Endodermal cell (in vitro differentiated cells): ENCODE data around the gene PALLD. TPM values are rescaled to one million over a fixed set of nuclear protein-coding genes. Genes with fewer than 3 reads are reported as not detected.

Experiments
- DNase-seq: peaks from one replicate; pipeline ENCODE4 v3.0.0-alpha.2; 2017
- H3K27ac ChIP-seq: 2 replicates; pipeline ENCODE4 v1.5.1; 2013; ENCODE audit warnings: mild to moderate bottlenecking, low read depth, low read length, moderate library complexity
- H3K27me3 ChIP-seq: 2 replicates; pipeline ENCODE4 v1.6.1; 2013; ENCODE audit warnings: mild to moderate bottlenecking, low read length, moderate library complexity; ENCODE audit not compliant: insufficient read depth, control insufficient read depth, poor library complexity, severe bottlenecking
- H3K36me3 ChIP-seq: 2 replicates; pipeline ENCODE4 v1.7.0; 2013; ENCODE audit warnings: mild to moderate bottlenecking, low read length, moderate library complexity; ENCODE audit not compliant: control insufficient read depth, insufficient read depth
- H3K4me1 ChIP-seq: one replicate; pipeline ENCODE4 v1.7.0; 2013; ENCODE audit warnings: low read length; ENCODE audit not compliant: control insufficient read depth, insufficient read depth
- H3K4me3 ChIP-seq: 2 replicates; pipeline ENCODE4 v1.5.1; 2013; ENCODE audit warnings: mild to moderate bottlenecking, low read length, moderate library complexity
- H3K9ac ChIP-seq: 2 replicates; pipeline ENCODE4 v1.6.1; 2013; ENCODE audit warnings: mild to moderate bottlenecking, low read length, moderate library complexity; ENCODE audit not compliant: poor library complexity, severe bottlenecking; ENCODE audit errors: extremely low read depth
- H3K9me3 ChIP-seq: 2 replicates; pipeline ENCODE4 v1.6.1; 2013; ENCODE audit warnings: mild to moderate bottlenecking, low read length, moderate library complexity; ENCODE audit not compliant: control insufficient read depth
- H3K27ac Mint-ChIP-seq: 2 replicates; pipeline ENCODE4 v1.8.0; 2020; ENCODE audit warnings: mixed read lengths
- H3K27me3 Mint-ChIP-seq: 2 replicates; pipeline ENCODE4 v1.8.0; 2021; ENCODE audit warnings: mild to moderate bottlenecking, mixed read lengths; ENCODE audit not compliant: insufficient read depth
- H3K36me3 Mint-ChIP-seq: 2 replicates; pipeline ENCODE4 v1.8.0; 2020; ENCODE audit warnings: low read depth, mixed read lengths
- H3K4me1 Mint-ChIP-seq: 2 replicates; pipeline ENCODE4 v1.8.0; 2020; ENCODE audit warnings: mixed read lengths
- H3K4me3 Mint-ChIP-seq: 2 replicates; pipeline ENCODE4 v1.8.0; 2020; ENCODE audit warnings: mild to moderate bottlenecking, moderate library complexity, mixed read lengths
- H3K9me3 Mint-ChIP-seq: 2 replicates; pipeline ENCODE4 v1.8.0; 2020; ENCODE audit warnings: mild to moderate bottlenecking, mixed read lengths
- CTCF ChIP-seq: fragments of 200-600 bp; sonication (generic); conservative IDR thresholded peaks from 2 replicates; pipeline ENCODE4 v1.5.0; 2021; ENCODE audit warnings: antibody characterized with exemption, mild to moderate bottlenecking
- WGBS, 2 experiments: methylation state at CpG; one replicate each; pipeline versions ENCODE4 v1.1.5 to v1.1.7; 2013; ENCODE audit warnings: missing lambda C conversion rate in 2 of 2, mixed read lengths in 1 of 2; ENCODE audit not compliant: insufficient coverage in 1 of 2, insufficient read length in 1 of 2; 5-methylcytosine and 5-hydroxymethylcytosine counted together
- total RNA-seq, 2 donors: library from RNA; stranded (reverse); fragmentation: NEBNext Ultra II Directional in 1 of 2; extraction: Animal tissue kit (Norgen Biotek cat#: 25700) in 1 of 2; gene quantifications; 2 replicates in 1 of 2; 3 replicates in 1 of 2; pipeline ENCODE4 v1.2.1, GENCODE V29; 2021

Gene PALLD
- total RNA-seq, 2 donors from 2014 or later = 51.8 to 86.7 TPM

- H3K4me3 Mint-ChIP-seq = no peak overlapping the region
- no peaks in the 10 kb centered on the region for H3K9me3 ChIP-seq
- no peaks in the 10 kb centered on the region for H3K36me3 Mint-ChIP-seq
- no peaks in the 10 kb centered on the region for H3K36me3 ChIP-seq
- no peak overlapping the region for H3K27ac Mint-ChIP-seq
- H3K9ac ChIP-seq = no peak overlapping the region
- peaks cover 2% of the 10 kb centered on the region for H3K9me3 Mint-ChIP-seq
- H3K27me3 ChIP-seq = peaks cover 34% of the 10 kb centered on the region
- no peak overlapping the region for H3K4me3 ChIP-seq
- H3K27ac ChIP-seq = no peak overlapping the region
- no peak for TF ChIP-seq CTCF
- no peak for DNase-seq
- WGBS, 2 experiments = 92 to 100% methylated on average over 2 to 4 of the region's 4 CpGs
- H3K27me3 Mint-ChIP-seq = no peaks in the 10 kb centered on the region
- no peaks in the 10 kb centered on the region for H3K4me1 ChIP-seq
- H3K4me1 Mint-ChIP-seq = peaks cover 7% of the 10 kb centered on the region
Observed at GRCh38 chr4:168531305-168531704, 34.5 kb downstream of the PALLD start.

- Mint-ChIP-seq H3K36me3 (no peaks in the 10 kb centered on the region), H3K4me1 (peaks cover 5% of the 10 kb centered on the region), H3K27me3 (no peaks in the 10 kb centered on the region), H3K4me3 (no peak overlapping the region), H3K27ac (no peak overlapping the region), H3K9me3 (peaks cover 6% of the 10 kb centered on the region)
- H3K36me3 ChIP-seq = no peaks in the 10 kb centered on the region
- no peaks in the 10 kb centered on the region for H3K9me3 ChIP-seq
- H3K9ac ChIP-seq = no peak overlapping the region
- DNase-seq = no peak
- TF ChIP-seq CTCF = no peak
- H3K27me3 ChIP-seq = peaks cover 34% of the 10 kb centered on the region
- peaks cover 4% of the 10 kb centered on the region for H3K4me1 ChIP-seq
- WGBS, 2 experiments = 100% methylated on average over 1 of the region's 1 CpG; no CpG with 5 or more reads in 1 of the 2 experiments
- H3K27ac ChIP-seq = no peak overlapping the region
- H3K4me3 ChIP-seq = no peak overlapping the region
Observed at GRCh38 chr4:168534535-168534934, 37.7 kb downstream of the PALLD start.

- Histone ChIP-seq H3K27me3 (peaks cover 27% of the 10 kb centered on the region), H3K9me3 (no peaks in the 10 kb centered on the region), H3K4me1 (peaks cover 4% of the 10 kb centered on the region), H3K27ac (no peak overlapping the region), H3K36me3 (no peaks in the 10 kb centered on the region), H3K4me3 (no peak overlapping the region), H3K9ac (no peak overlapping the region)
- no peaks in the 10 kb centered on the region for H3K27me3 Mint-ChIP-seq
- no peak overlapping the region for H3K27ac Mint-ChIP-seq
- H3K4me3 Mint-ChIP-seq = no peak overlapping the region
- 91 to 100% methylated on average over 3 to 5 of the region's 5 CpGs for WGBS, 2 experiments
- H3K4me1 Mint-ChIP-seq = peaks cover 10% of the 10 kb centered on the region
- H3K36me3 Mint-ChIP-seq = no peaks in the 10 kb centered on the region
- H3K9me3 Mint-ChIP-seq = peaks cover 6% of the 10 kb centered on the region
- no peak for DNase-seq
- TF ChIP-seq CTCF = no peak
Observed at GRCh38 chr4:168535689-168536088, 38.8 kb downstream of the PALLD start.
